SU-DHL-6 (cell line): Measurements from ENCODE around the gene PGLYRP4.

Experiments
- H2AFZ ChIP-seq: fragments of 200-600 bp; sonication (generic); 2 replicates; pipeline ENCODE4 v1.6.1; 2014; ENCODE audit warnings: low read depth, mild to moderate bottlenecking, moderate library complexity, mixed read lengths, antibody characterized with exemption, low read length; ENCODE audit not compliant: severe bottlenecking
- H3F3A ChIP-seq: fragments of 200-600 bp; shearing (Covaris generic); 2 replicates; pipeline ENCODE4 v1.6.0; 2016; ENCODE audit warnings: antibody characterized with exemption, mild to moderate bottlenecking; ENCODE audit not compliant: insufficient read depth
- H3K27ac ChIP-seq: fragments of 200-600 bp; sonication (generic); 2 replicates; pipeline ENCODE4 v1.5.1; 2016; ENCODE audit warnings: low read depth, mild to moderate bottlenecking, low read length, moderate library complexity, mixed read lengths
- H3K27me3 ChIP-seq: fragments of 200-600 bp; sonication (generic), shearing (Covaris generic); 2 replicates; pipeline ENCODE4 v1.6.0; 2014; ENCODE audit warnings: mild to moderate bottlenecking, low read length
- H3K36me3 ChIP-seq: fragments of 200-600 bp; sonication (generic); 2 replicates; pipeline ENCODE4 v1.6.1; 2014; ENCODE audit warnings: mild to moderate bottlenecking, low read length, mixed read lengths
- H3K4me2 ChIP-seq: fragments of 300-600, 200-600 bp; shearing (Covaris generic), sonication (generic); 2 replicates; pipeline ENCODE4 v1.6.0; 2014; ENCODE audit warnings: low read length, low read depth, mild to moderate bottlenecking; ENCODE audit not compliant: poor library complexity, severe bottlenecking
- H3K4me3 ChIP-seq: fragments of 200-600 bp; sonication (generic); 2 replicates; pipeline ENCODE4 v1.5.1; 2014; ENCODE audit warnings: antibody characterized with exemption, low read length, mild to moderate bottlenecking, mixed read lengths; ENCODE audit not compliant: insufficient read depth, poor library complexity, severe bottlenecking
- H3K79me2 ChIP-seq: fragments of 200-600 bp; sonication (generic); 2 replicates; pipeline ENCODE4 v1.6.1; 2014; ENCODE audit warnings: mild to moderate bottlenecking, low read length, moderate library complexity; ENCODE audit not compliant: insufficient read depth
- H3K9ac ChIP-seq: fragments of 200-600 bp; sonication (generic); 2 replicates; pipeline ENCODE4 v1.7.0; 2014; ENCODE audit warnings: mild to moderate bottlenecking, low read length
- H3K9me2 ChIP-seq: fragments of 200-600 bp; sonication (generic); replicated peaks from 2 replicates; pipeline ENCODE4 v1.6.1; 2014; ENCODE audit warnings: low read length; ENCODE audit not compliant: insufficient read depth
- H3K9me3 ChIP-seq: fragments of 200-600 bp; sonication (generic); 2 replicates; pipeline ENCODE4 v1.6.1; 2014; ENCODE audit warnings: low read length, mixed read lengths; ENCODE audit not compliant: insufficient read depth
- H4K20me1 ChIP-seq: fragments of 200-600 bp; sonication (generic); 2 replicates; pipeline ENCODE4 v1.6.1; 2014; ENCODE audit warnings: low read depth, mild to moderate bottlenecking, antibody characterized with exemption, low read length, moderate library complexity, mixed read lengths
- EZH2phosphoT487 ChIP-seq: fragments of 200-600 bp; sonication (generic), shearing (Covaris generic); conservative IDR thresholded peaks from 2 replicates; pipeline ENCODE4 v1.6.1; 2018; ENCODE audit warnings: mild to moderate bottlenecking, antibody characterized with exemption, low read length, moderate library complexity, mixed read lengths
- TF ChIP-seq, protein P1 (sequence below): fragments of 200-600 bp; sonication (generic); IDR thresholded peaks from one replicate; pipeline ENCODE4 v1.5.1; 2017; ENCODE audit warnings: antibody characterized with exemption, mild to moderate bottlenecking, low read length, moderate library complexity; ENCODE audit not compliant: insufficient read depth, poor library complexity, severe bottlenecking

The PGLYRP4 gene, protein sequence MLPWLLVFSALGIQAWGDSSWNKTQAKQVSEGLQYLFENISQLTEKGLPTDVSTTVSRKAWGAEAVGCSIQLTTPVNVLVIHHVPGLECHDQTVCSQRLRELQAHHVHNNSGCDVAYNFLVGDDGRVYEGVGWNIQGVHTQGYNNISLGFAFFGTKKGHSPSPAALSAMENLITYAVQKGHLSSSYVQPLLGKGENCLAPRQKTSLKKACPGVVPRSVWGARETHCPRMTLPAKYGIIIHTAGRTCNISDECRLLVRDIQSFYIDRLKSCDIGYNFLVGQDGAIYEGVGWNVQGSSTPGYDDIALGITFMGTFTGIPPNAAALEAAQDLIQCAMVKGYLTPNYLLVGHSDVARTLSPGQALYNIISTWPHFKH

DNA sequence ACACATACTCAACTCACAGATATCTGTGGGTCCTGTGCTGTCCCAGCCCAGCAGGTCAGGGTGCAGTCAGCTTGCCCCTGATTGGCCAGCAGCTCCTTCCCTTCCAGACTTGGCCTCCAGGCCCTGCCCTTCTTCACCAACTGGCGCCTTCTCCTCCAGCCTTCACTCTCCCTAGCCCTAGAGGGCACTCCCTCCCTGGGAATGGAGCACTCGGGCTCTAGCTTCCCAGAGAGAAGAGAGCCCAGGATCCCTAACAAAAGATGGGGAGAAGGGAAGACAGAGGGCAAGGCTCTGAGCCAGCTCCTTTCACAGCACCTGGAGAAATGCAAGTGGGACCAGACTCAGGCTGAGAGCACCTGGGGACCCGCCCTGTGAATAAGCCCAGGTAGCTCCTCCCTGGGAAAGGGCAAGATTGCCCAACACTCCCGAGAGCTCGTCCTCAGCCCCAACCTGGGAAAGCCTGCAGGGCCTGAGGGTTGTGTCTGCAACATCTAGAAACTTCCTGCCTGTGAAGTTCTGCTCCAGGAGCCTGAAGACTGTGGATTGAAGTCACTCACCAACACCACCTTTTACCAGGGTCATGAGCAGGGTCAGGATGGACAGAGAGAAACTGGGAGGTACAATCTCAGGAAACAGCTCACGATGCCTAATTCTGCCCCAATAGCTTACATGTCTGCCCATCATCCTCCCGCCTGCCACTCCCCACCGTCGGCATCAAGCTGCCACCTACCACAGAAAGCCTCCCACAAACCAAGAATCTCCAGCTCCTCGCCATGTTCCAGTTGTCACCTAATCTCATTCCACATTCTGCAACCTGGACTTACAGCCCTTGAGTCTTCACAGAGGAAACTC is at the start of gene PGLYRP4:
TSS of gene PGLYRP4 (minus strand) at position 331 of the 852 bp plus-strand sequence. CDS start 909 bp downstream, outside the sequence.
- no peaks in the 10 kb centered on the region for H3F3A ChIP-seq
- H2AFZ ChIP-seq: no peak within 1 kb of the TSS
- no peak within 1 kb of the TSS for H3K4me3 ChIP-seq
- H3K36me3 ChIP-seq: no peaks in the 10 kb centered on the region
- no peaks in the 10 kb centered on the region for H3K9me2 ChIP-seq
- no peaks in the 10 kb centered on the region for H3K27me3 ChIP-seq
- TF ChIP-seq, protein P1, sequence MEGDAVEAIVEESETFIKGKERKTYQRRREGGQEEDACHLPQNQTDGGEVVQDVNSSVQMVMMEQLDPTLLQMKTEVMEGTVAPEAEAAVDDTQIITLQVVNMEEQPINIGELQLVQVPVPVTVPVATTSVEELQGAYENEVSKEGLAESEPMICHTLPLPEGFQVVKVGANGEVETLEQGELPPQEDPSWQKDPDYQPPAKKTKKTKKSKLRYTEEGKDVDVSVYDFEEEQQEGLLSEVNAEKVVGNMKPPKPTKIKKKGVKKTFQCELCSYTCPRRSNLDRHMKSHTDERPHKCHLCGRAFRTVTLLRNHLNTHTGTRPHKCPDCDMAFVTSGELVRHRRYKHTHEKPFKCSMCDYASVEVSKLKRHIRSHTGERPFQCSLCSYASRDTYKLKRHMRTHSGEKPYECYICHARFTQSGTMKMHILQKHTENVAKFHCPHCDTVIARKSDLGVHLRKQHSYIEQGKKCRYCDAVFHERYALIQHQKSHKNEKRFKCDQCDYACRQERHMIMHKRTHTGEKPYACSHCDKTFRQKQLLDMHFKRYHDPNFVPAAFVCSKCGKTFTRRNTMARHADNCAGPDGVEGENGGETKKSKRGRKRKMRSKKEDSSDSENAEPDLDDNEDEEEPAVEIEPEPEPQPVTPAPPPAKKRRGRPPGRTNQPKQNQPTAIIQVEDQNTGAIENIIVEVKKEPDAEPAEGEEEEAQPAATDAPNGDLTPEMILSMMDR: no peak
- no peak for TF ChIP-seq EZH2phosphoT487
- H4K20me1 ChIP-seq: no peaks in the 10 kb centered on the region
- no peak within 1 kb of the TSS for H3K27ac ChIP-seq
- H3K9ac ChIP-seq: no peak within 1 kb of the TSS
- H3K4me2 ChIP-seq: no peak within 1 kb of the TSS
- H3K9me3 ChIP-seq: no peaks in the 10 kb centered on the region
- no peaks in the 10 kb centered on the region for H3K79me2 ChIP-seq

DNA sequence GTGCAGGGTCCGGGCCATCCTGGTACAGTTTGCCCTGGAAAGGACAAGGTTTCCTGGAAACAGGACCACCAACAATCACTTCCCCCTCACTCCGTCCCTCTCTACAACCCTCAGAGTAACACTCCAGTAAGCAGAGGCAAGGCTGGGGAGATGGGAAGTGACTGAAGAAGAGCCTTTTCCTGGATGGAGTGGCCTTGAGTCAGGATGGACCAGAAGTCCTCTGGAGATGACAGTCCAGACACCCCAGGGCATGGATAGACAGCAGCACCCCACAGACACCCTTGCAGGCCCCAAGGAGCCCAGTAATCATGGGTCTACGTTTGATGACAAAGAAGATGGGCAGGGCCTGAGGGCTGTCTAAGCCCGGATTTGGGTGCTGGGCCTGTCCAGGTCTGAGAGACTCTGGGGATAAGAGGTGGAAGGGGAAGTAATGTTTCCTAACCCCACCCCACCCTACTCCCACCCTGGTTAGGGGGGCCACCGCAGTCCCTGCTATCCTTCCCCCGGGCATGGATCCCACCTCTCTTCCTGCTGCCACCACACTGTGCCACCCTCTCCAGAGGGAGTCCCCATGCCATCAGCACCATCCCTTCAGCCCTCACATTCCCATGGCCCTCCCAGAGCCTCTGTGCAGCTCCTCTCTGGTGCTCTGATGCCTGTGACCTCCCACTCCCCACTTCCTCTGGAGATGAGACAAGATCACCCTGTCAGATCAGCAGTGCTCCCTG is 49.4 kb upstream of the PGLYRP4 start:
- Histone ChIP-seq H3K4me3 (no peak overlapping the region), H2AFZ (no peak overlapping the region), H3K9ac (no peak overlapping the region), H3K36me3 (no peaks in the 10 kb centered on the region), H3K4me2 (no peak overlapping the region), H3K79me2 (no peaks in the 10 kb centered on the region), H3K9me3 (no peaks in the 10 kb centered on the region), H3K27me3 (no peaks in the 10 kb centered on the region), H3K27ac (no peak overlapping the region), H3F3A (no peaks in the 10 kb centered on the region), H3K9me2 (no peaks in the 10 kb centered on the region), H4K20me1 (no peaks in the 10 kb centered on the region)
- no peak for TF ChIP-seq EZH2phosphoT487
- TF ChIP-seq, protein P1: no peak

DNA sequence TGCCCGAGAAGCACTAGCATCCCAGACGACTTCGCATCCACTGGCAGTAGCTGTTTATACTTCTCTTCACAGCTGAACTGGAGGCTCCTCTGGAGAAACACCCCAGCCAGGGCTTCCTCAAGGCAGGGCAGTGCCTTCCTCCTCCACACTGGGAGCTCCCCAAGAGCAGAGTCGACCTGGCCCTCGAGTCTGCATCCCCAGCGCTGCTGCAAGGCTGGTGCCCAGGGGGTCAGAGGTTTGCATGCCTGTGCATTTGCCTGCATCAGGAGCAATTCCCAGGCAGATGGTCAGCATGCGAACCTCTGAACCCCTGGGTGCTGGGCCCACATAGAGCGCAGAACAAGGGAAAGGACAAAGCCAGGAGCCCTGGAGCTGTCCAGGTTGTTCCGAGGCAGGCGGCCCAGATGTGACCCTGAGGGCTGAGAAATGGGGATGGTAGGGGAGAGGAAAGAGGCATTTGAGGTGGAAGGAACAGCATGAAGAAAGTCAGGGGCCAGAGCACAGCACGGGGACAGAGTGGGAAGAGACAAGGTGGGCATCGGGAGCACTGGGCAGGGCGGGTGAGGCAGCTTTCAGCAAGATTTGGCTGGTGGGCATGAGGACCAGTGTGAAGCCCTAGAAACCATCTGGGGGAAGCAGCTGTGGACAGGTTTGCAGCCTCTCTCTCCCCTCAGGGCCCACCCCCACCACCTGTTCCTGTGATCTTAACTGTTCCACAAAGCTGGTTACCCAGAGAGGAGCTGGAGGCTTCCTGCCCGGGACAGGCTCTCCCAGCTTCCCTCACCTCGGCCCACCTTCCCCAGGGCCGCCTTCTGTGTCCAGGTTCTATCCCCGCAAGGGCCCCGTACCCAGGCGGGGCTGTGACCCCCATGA is 48.6 kb upstream of the PGLYRP4 start:
- H3K27ac ChIP-seq: no peak overlapping the region
- TF ChIP-seq, protein P1: no peak

More for the DNA sequence above, 48.6 kb upstream of the PGLYRP4 start:
- Histone ChIP-seq H3K9ac (no peak overlapping the region), H3K36me3 (no peaks in the 10 kb centered on the region), H3K79me2 (no peaks in the 10 kb centered on the region), H4K20me1 (no peaks in the 10 kb centered on the region), H3K9me3 (no peaks in the 10 kb centered on the region), H3K9me2 (no peaks in the 10 kb centered on the region), H2AFZ (no peak overlapping the region), H3K27me3 (no peaks in the 10 kb centered on the region), H3K4me2 (no peak overlapping the region), H3K4me3 (no peak overlapping the region), H3F3A (no peaks in the 10 kb centered on the region)
